Caco-2 (cell line): Measurements from ENCODE around the gene ZNF586. TPM values are rescaled to one million over a fixed set of nuclear protein-coding genes. Genes with fewer than 3 reads are reported as not detected.

ENCODE experiments used
- BruUV-seq: library from RNA; stranded (reverse); fragments of 400-500 nt; replicated peaks from 2 replicates; lab custom pipeline; 2021; lab: Mats Ljungman, UMichigan
- CTCF ChIA-PET: fragments of 300-600 bp; sonication (Branson Sonifier 250); formaldehyde crosslinking; loops from one replicate; lab custom pipeline; 2022; ENCODE audit warnings: antibody characterized with exemption; lab: Charles Lee
- POLR2A ChIA-PET: fragments of 300-600 bp; sonication (Branson Sonifier 250); formaldehyde crosslinking; loops from one replicate; lab custom pipeline; 2022; ENCODE audit warnings: antibody characterized with exemption; lab: Charles Lee
- DNase-seq, 2 experiments: peaks; one replicate each; pipeline versions ENCODE4 v3.0.0 to v3.0.0-alpha.2; 2020 to 2022
- H3K27me3 ChIP-seq: replicated peaks from 2 replicates; pipeline ENCODE4 v1.6.0; 2011; ENCODE audit warnings: low read length; ENCODE audit not compliant: control insufficient read depth, insufficient read depth
- H3K36me3 ChIP-seq: 2 replicates; pipeline ENCODE4 v1.5.1; 2011; ENCODE audit warnings: low read length; ENCODE audit not compliant: control insufficient read depth, insufficient read depth
- H3K4me1 ChIP-seq: fragments of 250-450 bp; sonication (Bioruptor Pico); 2 replicates; pipeline ENCODE4 v1.5.1; 2020; ENCODE audit warnings: mild to moderate bottlenecking
- H3K4me3 ChIP-seq: 2 replicates; pipeline ENCODE4 v1.5.1; 2011; ENCODE audit warnings: low read depth, mild to moderate bottlenecking, control low read depth, low read length
- H3K9me3 ChIP-seq: fragments of 250-450 bp; sonication (Bioruptor Pico); 2 replicates; pipeline ENCODE4 v1.5.1; 2020; ENCODE audit warnings: mild to moderate bottlenecking, moderate library complexity
- H3K27ac Mint-ChIP-seq: one replicate; pipeline ENCODE4 v1.8.0; 2022; ENCODE audit warnings: mixed read lengths; ENCODE audit not compliant: unreplicated experiment
- H3K27me3 Mint-ChIP-seq: one replicate; pipeline ENCODE4 v1.8.0; 2022; ENCODE audit warnings: mixed read lengths; ENCODE audit not compliant: insufficient read depth, unreplicated experiment
- H3K36me3 Mint-ChIP-seq: one replicate; pipeline ENCODE4 v1.8.0; 2022; ENCODE audit warnings: mild to moderate bottlenecking, mixed read lengths; ENCODE audit not compliant: insufficient read depth, unreplicated experiment
- H3K4me1 Mint-ChIP-seq: one replicate; pipeline ENCODE4 v1.8.0; 2022; ENCODE audit warnings: low read depth, mixed read lengths; ENCODE audit not compliant: unreplicated experiment
- H3K4me3 Mint-ChIP-seq: one replicate; pipeline ENCODE4 v1.8.0; 2022; ENCODE audit warnings: mild to moderate bottlenecking, moderate library complexity, mixed read lengths; ENCODE audit not compliant: unreplicated experiment
- H3K9me3 Mint-ChIP-seq: one replicate; pipeline ENCODE4 v1.8.0; 2022; ENCODE audit warnings: mixed read lengths; ENCODE audit not compliant: unreplicated experiment
- intact Hi-C: fragments of 100-400 bp; cut with micrococcal nuclease; formaldehyde crosslinking; loops from one replicate; pipeline ENCODE4 v1.10.0; 2022; ENCODE audit not compliant: unreplicated experiment
- total RNA-seq: library from RNA; stranded (reverse); gene quantifications from 2 replicates; pipeline ENCODE4 v1.2.3, GENCODE V29; 2022
- TF ChIP-seq, protein P1 (sequence below), 2 experiments: fragments of 200-600 bp in 1 of 2; IDR thresholded peaks; 1 replicate in 1 of 2; 2 replicates in 1 of 2; pipeline versions ENCODE4 v1.5.1 to v1.8.0; 2011 to 2022; ENCODE audit warnings: antibody characterized with exemption in 1 of 2, control low read depth in 1 of 2, inconsistent platforms in 1 of 2, low read depth in 1 of 2, low read length in 1 of 2, mild to moderate bottlenecking in 1 of 2, moderate library complexity in 1 of 2; ENCODE audit not compliant: insufficient read depth in 1 of 2, severe bottlenecking in 1 of 2, unreplicated experiment in 1 of 2

ZNF586 gene
- total RNA-seq, 1 experiment from 2014 or later = 6.2 TPM

DNA sequence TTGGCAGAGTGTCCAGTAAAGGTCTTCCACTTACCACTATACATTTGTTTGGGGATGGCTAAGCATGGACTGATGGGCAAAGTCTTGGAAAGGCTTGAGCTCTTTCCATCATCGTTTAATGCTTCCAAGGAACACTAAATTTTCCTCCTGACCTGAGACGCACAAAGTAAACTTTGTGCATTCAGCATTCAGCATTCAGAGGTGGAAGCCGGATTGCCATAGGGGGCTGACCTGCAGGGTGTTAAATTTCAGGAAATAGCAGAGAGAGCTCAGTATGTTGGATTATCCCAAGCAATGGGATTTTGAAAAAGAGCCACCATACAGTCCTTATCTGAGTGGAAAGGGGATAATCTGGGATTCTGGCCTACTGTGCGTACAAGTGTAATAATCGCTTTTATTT, 31.2 kb downstream of the ZNF586 start:
- intact Hi-C loops = no loop called here
- Mint-ChIP-seq H3K4me3 (no peak overlapping the region), H3K9me3 (no peaks in the 10 kb centered on the region), H3K27me3 (no peaks in the 10 kb centered on the region), H3K36me3 (peaks cover 65% of the 10 kb centered on the region), H3K27ac (no peak overlapping the region), H3K4me1 (peaks cover 19% of the 10 kb centered on the region)
- H3K9me3 ChIP-seq = no peaks in the 10 kb centered on the region
- H3K27me3 ChIP-seq = no peaks in the 10 kb centered on the region
- H3K36me3 ChIP-seq = no peaks in the 10 kb centered on the region; the same call in 1 of the 2 replicates
- BruUV-seq = no TSS peak
- POLR2A ChIA-PET = no interaction called here
- no peak for DNase-seq
- peaks cover 16% of the 10 kb centered on the region for H3K4me1 ChIP-seq
- CTCF ChIA-PET = no interaction called here
- TF ChIP-seq, protein P1, sequence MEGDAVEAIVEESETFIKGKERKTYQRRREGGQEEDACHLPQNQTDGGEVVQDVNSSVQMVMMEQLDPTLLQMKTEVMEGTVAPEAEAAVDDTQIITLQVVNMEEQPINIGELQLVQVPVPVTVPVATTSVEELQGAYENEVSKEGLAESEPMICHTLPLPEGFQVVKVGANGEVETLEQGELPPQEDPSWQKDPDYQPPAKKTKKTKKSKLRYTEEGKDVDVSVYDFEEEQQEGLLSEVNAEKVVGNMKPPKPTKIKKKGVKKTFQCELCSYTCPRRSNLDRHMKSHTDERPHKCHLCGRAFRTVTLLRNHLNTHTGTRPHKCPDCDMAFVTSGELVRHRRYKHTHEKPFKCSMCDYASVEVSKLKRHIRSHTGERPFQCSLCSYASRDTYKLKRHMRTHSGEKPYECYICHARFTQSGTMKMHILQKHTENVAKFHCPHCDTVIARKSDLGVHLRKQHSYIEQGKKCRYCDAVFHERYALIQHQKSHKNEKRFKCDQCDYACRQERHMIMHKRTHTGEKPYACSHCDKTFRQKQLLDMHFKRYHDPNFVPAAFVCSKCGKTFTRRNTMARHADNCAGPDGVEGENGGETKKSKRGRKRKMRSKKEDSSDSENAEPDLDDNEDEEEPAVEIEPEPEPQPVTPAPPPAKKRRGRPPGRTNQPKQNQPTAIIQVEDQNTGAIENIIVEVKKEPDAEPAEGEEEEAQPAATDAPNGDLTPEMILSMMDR (IDR thresholded peaks at IDR 0.05; ENCODE audit: insufficient read depth in 1 of 2, low read depth in 1 of 2, low read length in 1 of 2, severe bottlenecking in 1 of 2, unreplicated experiment in 1 of 2) = no peak
- no peak overlapping the region for H3K4me3 ChIP-seq

DNA sequence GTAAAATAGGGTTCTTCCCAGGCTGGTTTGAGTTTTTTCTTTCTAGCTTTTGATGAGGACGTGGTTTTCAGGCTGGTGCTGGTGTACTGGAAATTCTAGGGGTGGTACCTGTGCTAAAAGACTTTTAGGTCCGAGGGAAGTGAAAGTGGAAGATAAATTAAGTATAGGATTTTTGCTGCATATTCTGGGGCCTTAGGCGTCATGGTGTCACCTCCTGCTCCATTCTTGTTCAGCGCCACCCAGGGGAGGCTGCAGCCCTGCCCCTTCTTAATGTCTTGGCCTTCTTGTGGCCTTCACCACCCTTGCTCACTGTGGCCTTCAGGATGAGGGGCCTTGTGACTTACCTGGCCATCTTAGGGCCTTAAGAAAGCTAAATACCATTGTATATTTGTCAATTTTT, 32.8 kb downstream of the ZNF586 start:
- TF ChIP-seq, protein P1 (IDR thresholded peaks at IDR 0.05; ENCODE audit: insufficient read depth in 1 of 2, low read depth in 1 of 2, low read length in 1 of 2, severe bottlenecking in 1 of 2, unreplicated experiment in 1 of 2) = no peak
- ChIA-PET CTCF (interaction anchor here (0.6 kb wide), 1 partner anchor 17 kb away, joined by 3 read pairs; no protein-coding TSS in a partner anchor), POLR2A (no interaction called here)
- H3K36me3 ChIP-seq = peaks cover 1% of the 10 kb centered on the region; the same call in 1 of the 2 replicates
- H3K9me3 ChIP-seq = no peaks in the 10 kb centered on the region
- Mint-ChIP-seq H3K27me3 (no peaks in the 10 kb centered on the region), H3K36me3 (peaks cover 69% of the 10 kb centered on the region), H3K9me3 (no peaks in the 10 kb centered on the region), H3K4me3 (no peak overlapping the region), H3K4me1 (peaks cover 19% of the 10 kb centered on the region), H3K27ac (peak overlapping the region; percentile 4)
- H3K4me3 ChIP-seq = no peak overlapping the region
- no TSS peak for BruUV-seq
- H3K27me3 ChIP-seq = no peaks in the 10 kb centered on the region
- peaks cover 18% of the 10 kb centered on the region for H3K4me1 ChIP-seq
- no peak for DNase-seq
- intact Hi-C loops = no loop called here

DNA sequence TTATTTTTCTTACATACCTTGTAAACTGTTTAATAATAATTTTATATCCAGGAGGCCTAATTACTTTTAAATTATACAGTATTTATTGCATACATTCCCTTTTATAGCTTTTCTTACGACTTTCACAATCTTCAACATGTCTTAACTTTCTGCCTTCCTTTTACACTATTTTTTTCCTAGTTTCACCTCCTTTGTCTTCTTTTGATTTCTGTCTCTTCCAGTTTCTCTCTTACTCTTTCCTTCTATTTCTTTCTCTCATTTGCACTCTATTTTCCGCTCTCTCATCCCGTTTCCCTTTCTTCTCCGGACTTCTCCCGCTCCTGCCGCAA, 33.8 kb downstream of the ZNF586 start:
- TF ChIP-seq, protein P1 (IDR thresholded peaks at IDR 0.05; ENCODE audit: insufficient read depth in 1 of 2, low read depth in 1 of 2, low read length in 1 of 2, severe bottlenecking in 1 of 2, unreplicated experiment in 1 of 2) = no peak
- H3K4me3 Mint-ChIP-seq = peak overlapping the region; percentile 66
- Histone ChIP-seq H3K4me1 (peaks cover 18% of the 10 kb centered on the region), H3K36me3 (peaks cover 1% of the 10 kb centered on the region; the same call in 1 of the 2 replicates), H3K9me3 (no peaks in the 10 kb centered on the region), H3K27me3 (no peaks in the 10 kb centered on the region), H3K4me3 (no peak overlapping the region)
- intact Hi-C loops = no loop called here
- no TSS peak for BruUV-seq
- H3K27ac Mint-ChIP-seq = peak overlapping the region; percentile 85
- DNase-seq = no peak
- H3K4me1 Mint-ChIP-seq = peaks cover 19% of the 10 kb centered on the region
- peaks cover 79% of the 10 kb centered on the region for H3K36me3 Mint-ChIP-seq
- no peaks in the 10 kb centered on the region for H3K9me3 Mint-ChIP-seq
- no peaks in the 10 kb centered on the region for H3K27me3 Mint-ChIP-seq
- ChIA-PET POLR2A (no interaction called here), CTCF (no interaction called here)
